CD8-positive, alpha-beta memory T cell (primary cell): Measurements from ENCODE around the gene MMP2. TPM values are rescaled to one million over a fixed set of nuclear protein-coding genes. Genes with fewer than 3 reads are reported as not detected.

ENCODE experiments used
- CTCF ChIA-PET: fragments of 350-600 bp; sonication (Branson Sonifier 250); formaldehyde crosslinking; loops from one replicate; lab custom pipeline; 2021; ENCODE audit warnings: antibody characterized with exemption; lab: Charles Lee
- POLR2A ChIA-PET: fragments of 350-600 bp; sonication (Branson Sonifier 250); formaldehyde crosslinking; loops from one replicate; lab custom pipeline; 2021; ENCODE audit warnings: antibody characterized with exemption; lab: Charles Lee
- DNase-seq, 5 donors: peaks; one replicate each; pipeline versions ENCODE4 v3.0.0 to v3.0.0-alpha.2; 2020 to 2022; ENCODE audit warnings: mixed read lengths in 1 of 5
- H3K27ac ChIP-seq: one replicate; pipeline ENCODE4 v1.7.0; 2013; ENCODE audit warnings: low read depth, mild to moderate bottlenecking, low read length, moderate library complexity
- H3K27me3 ChIP-seq: 2 replicates; pipeline ENCODE4 v1.7.0; 2013; ENCODE audit warnings: low read length, mild to moderate bottlenecking; ENCODE audit not compliant: insufficient read depth, poor library complexity, severe bottlenecking
- H3K36me3 ChIP-seq: 2 replicates; pipeline ENCODE4 v1.7.0; 2013; ENCODE audit warnings: mild to moderate bottlenecking, low read length, moderate library complexity; ENCODE audit not compliant: insufficient read depth
- H3K4me1 ChIP-seq: 2 replicates; pipeline ENCODE4 v1.7.0; 2013; ENCODE audit warnings: mild to moderate bottlenecking, low read length, moderate library complexity; ENCODE audit not compliant: insufficient read depth
- H3K4me3 ChIP-seq: 2 replicates; pipeline ENCODE4 v1.7.0; 2013; ENCODE audit warnings: mild to moderate bottlenecking, low read length
- H3K9me3 ChIP-seq: 2 replicates; pipeline ENCODE4 v1.7.0; 2013; ENCODE audit warnings: mild to moderate bottlenecking, low read length
- H3K27ac Mint-ChIP-seq, 8 donors: one replicate each; pipeline ENCODE4 v1.8.0; 2020 to 2021; ENCODE audit warnings: mixed read lengths in 8 of 8, mild to moderate bottlenecking in 6 of 8, inconsistent platforms in 3 of 8, moderate library complexity in 3 of 8
- H3K27me3 Mint-ChIP-seq, 2 donors: one replicate each; pipeline ENCODE4 v1.8.0; 2020 to 2021; ENCODE audit warnings: mixed read lengths in 2 of 2, mild to moderate bottlenecking in 1 of 2, moderate library complexity in 1 of 2
- H3K36me3 Mint-ChIP-seq, 3 donors: one replicate each; pipeline ENCODE4 v1.8.0; 2020 to 2021; ENCODE audit warnings: mixed read lengths in 3 of 3, inconsistent platforms in 1 of 3, mild to moderate bottlenecking in 1 of 3
- H3K4me1 Mint-ChIP-seq, 3 donors: one replicate each; pipeline ENCODE4 v1.8.0; 2020 to 2021; ENCODE audit warnings: mixed read lengths in 3 of 3, inconsistent platforms in 1 of 3, mild to moderate bottlenecking in 1 of 3
- H3K4me3 Mint-ChIP-seq, 7 donors: one replicate each; pipeline ENCODE4 v1.8.0; 2020 to 2021; ENCODE audit warnings: mixed read lengths in 7 of 7, mild to moderate bottlenecking in 6 of 7, moderate library complexity in 4 of 7, inconsistent platforms in 2 of 7
- H3K9me3 Mint-ChIP-seq, 5 donors: one replicate each; pipeline ENCODE4 v1.8.0; 2020 to 2022; ENCODE audit warnings: mixed read lengths in 5 of 5, mild to moderate bottlenecking in 3 of 5, moderate library complexity in 2 of 5, inconsistent platforms in 1 of 5
- polyA plus RNA-seq: library from polyadenylated mRNA; unstranded; fragments of 300-500 nt; fragmentation: Illumina TruSeq; gene quantifications from one replicate; pipeline ENCODE4 v1.2.3, GENCODE V29; 2021
- total RNA-seq, 2 experiments: library from RNA; stranded (reverse); gene quantifications; one replicate each; pipeline ENCODE4 v1.2.3, GENCODE V29; 2021

MMP2 gene
- total and polyA plus RNA-seq, 3 experiments from 2014 or later = not detected

DNA sequence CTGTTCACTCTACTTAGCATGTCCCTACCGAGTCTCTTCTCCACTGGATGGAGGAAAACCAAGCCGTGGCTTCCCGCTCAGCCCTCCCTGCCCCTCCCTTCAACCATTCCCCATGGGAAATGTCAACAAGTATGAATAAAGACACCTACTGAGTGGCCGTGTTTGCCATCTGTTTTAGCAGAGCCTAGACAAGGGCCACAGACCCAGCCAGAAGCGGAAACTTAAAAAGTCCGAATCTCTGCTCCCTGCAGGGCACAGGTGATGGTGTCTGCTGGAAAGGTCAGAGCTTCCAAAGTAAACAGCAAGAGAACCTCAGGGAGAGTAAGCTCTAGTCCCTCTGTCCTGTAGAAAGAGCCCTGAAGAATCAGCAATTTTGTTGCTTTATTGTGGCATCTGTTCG is 27.1 kb downstream of the MMP2 start:
- Mint-ChIP-seq H3K36me3 (no peaks in the 10 kb centered on the region), H3K27me3 (peaks cover 36 to 52% of the 10 kb centered on the region in 2 donors), H3K27ac (no peak overlapping the region), H3K4me3 (no peak overlapping the region), H3K4me1 (peaks cover 4 to 11% (median 9%) of the 10 kb centered on the region in 3 donors), H3K9me3 (peaks cover 0 to 9% (median 0%) of the 10 kb centered on the region in 5 donors)
- Histone ChIP-seq H3K27me3 (no peaks in the 10 kb centered on the region), H3K36me3 (no peaks in the 10 kb centered on the region), H3K4me1 (no peaks in the 10 kb centered on the region), H3K27ac (no peak overlapping the region), H3K9me3 (no peaks in the 10 kb centered on the region), H3K4me3 (no peak overlapping the region)
- DNase-seq = no peak
- ChIA-PET POLR2A (no interaction called here), CTCF (no interaction called here)

DNA sequence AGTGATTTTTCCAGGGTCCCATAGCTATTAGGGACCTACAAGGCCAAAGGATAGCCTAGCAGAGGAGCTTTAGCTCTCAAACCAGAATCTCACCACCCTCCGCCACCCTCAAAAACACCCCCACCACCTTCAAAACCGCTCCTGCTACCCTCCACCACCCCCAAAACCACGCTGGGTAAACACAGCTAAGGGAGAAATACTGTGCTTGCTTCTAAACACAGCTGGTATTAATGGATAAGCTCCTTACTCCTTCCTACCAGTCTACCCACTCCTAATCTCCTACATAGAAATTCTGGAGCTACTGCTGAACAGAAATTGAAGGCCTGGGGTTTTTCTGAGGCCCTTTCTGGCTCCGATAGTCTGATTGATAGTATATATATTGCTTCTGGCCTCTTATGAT is 27.7 kb downstream of the MMP2 start:
- Mint-ChIP-seq H3K36me3 (no peaks in the 10 kb centered on the region), H3K27ac (no peak overlapping the region), H3K9me3 (peaks cover 0 to 9% (median under 1%) of the 10 kb centered on the region in 5 donors), H3K4me3 (no peak overlapping the region), H3K4me1 (peaks cover 4 to 11% (median 9%) of the 10 kb centered on the region in 3 donors), H3K27me3 (peaks cover 33 to 52% of the 10 kb centered on the region in 2 donors)
- Histone ChIP-seq H3K36me3 (no peaks in the 10 kb centered on the region), H3K4me3 (no peak overlapping the region), H3K4me1 (no peaks in the 10 kb centered on the region), H3K9me3 (no peaks in the 10 kb centered on the region), H3K27ac (no peak overlapping the region), H3K27me3 (no peaks in the 10 kb centered on the region)
- POLR2A ChIA-PET = no interaction called here
- CTCF ChIA-PET = no interaction called here
- no peak for DNase-seq

DNA sequence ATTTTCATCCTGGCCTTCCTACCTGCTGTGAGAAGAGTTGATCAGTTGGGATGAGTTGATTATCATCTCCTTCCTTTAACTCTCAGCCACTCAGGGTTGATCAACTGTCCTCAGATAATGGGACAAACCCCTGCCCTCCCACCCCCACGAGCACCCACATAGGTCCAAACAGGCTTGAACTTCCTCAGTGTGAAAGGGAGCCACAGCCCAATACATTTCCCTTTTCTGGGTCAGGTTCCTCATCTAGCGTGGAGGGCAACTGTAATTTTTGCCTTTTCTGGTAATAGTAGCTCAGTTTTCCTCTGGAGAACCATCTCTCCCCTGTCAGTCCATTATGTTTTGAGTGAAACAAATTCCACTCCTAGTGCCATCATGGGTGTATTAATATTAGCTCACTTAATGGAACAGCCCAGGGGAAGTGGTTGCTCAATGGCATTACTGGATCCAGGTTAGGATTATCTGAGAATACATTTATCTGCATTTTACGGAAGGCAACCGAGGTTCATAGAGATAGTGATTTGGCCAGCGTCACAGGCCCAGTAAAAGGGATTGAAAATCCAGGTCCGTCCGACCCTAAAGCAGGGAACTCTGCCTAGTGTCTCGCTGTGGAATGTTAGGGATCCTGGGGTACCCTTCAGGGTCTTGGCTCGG is 29.4 kb downstream of the MMP2 start:
- no peaks in the 10 kb centered on the region for H3K27me3 ChIP-seq
- no peak for DNase-seq
- H3K36me3 ChIP-seq = no peaks in the 10 kb centered on the region

DNA sequence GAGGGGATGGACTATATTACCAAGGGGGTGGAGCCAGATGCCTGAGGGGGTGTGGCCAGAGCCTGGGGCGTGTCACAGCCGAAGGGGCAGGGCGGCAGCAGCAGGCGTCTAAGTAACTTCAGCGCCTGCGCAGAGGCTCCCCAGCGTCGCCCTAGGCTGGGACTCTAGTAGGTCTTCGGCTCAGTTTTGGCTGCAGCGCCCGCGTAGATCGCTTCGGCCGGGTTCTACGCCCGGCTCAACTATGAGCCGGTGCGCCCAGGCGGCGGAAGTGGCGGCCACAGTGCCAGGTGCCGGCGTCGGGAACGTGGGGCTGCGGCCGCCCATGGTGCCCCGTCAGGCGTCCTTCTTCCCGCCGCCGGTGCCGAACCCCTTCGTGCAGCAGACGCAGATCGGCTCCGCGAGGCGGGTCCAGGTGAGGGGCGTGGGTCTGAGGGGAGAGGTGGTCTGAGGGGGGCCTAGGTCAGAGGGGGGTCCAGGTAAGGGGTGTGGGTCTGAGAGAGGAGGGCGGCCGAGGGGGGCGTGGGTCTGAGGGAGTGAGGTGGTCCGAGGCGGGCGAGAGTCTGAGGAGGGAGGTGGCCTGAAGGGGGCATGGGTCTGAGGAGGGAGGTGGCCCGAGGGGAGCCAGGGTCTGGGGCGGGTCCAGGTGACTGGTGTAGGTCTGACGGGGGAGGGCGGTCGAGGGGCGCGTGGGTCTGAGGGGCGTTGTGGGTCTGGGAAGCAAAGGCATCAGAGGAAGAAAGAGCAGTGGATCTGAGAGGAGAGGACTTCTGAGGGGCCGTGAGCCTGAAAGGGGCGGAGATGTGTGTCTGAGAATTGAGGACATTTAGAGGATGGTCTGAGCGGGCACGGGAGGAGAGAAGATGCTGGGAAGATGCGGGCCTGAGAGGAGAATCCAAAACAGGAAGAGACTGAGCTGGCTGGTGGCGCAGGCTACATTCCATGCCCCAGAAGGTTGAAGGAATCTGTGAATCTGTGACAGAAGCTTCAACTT is 30.2 kb downstream of the MMP2 start, which contains the start of gene LPCAT2:
Gene LPCAT2, plus strand, starts transcription at position 132 of the 991 bp plus-strand sequence. Its CDS starts 110 bp downstream, at position 242.
- Mint-ChIP-seq H3K4me3 (peak within 1 kb of the TSS in 4 of 7 donors; percentile 9 to 57 (median 18)), H3K27ac (no peak within 1 kb of the TSS), H3K36me3 (peaks cover 0 to 3% (median 0%) of the 10 kb centered on the region in 3 donors), H3K9me3 (peaks cover 0 to 22% (median 15%) of the 10 kb centered on the region in 5 donors), H3K4me1 (peaks cover 4 to 11% (median 9%) of the 10 kb centered on the region in 3 donors), H3K27me3 (peaks cover 33 to 73% of the 10 kb centered on the region in 2 donors)
- Histone ChIP-seq H3K27ac (no peak within 1 kb of the TSS), H3K9me3 (no peaks in the 10 kb centered on the region), H3K4me1 (no peaks in the 10 kb centered on the region), H3K36me3 (no peaks in the 10 kb centered on the region), H3K4me3 (no peak within 1 kb of the TSS), H3K27me3 (no peaks in the 10 kb centered on the region)
- no peak for DNase-seq
- CTCF ChIA-PET = no interaction called here
- POLR2A ChIA-PET = no interaction called here

More for the DNA sequence above, 29.4 kb downstream of the MMP2 start:
- Histone ChIP-seq H3K4me3 (no peak overlapping the region), H3K27ac (no peak overlapping the region), H3K9me3 (no peaks in the 10 kb centered on the region), H3K4me1 (no peaks in the 10 kb centered on the region)
- H3K4me3 Mint-ChIP-seq = peak overlapping the region in 4 of 7 donors; percentile 9 to 57 (median 18)
- POLR2A ChIA-PET = no interaction called here
- H3K4me1 Mint-ChIP-seq = peaks cover 4 to 11% (median 9%) of the 10 kb centered on the region in 3 donors
- peaks cover 0 to 22% (median 14%) of the 10 kb centered on the region in 5 donors for H3K9me3 Mint-ChIP-seq
- CTCF ChIA-PET = no interaction called here
- H3K27me3 Mint-ChIP-seq = peaks cover 33 to 69% of the 10 kb centered on the region in 2 donors
- H3K27ac Mint-ChIP-seq = no peak overlapping the region
- H3K36me3 Mint-ChIP-seq = peaks cover 0 to 3% (median 0%) of the 10 kb centered on the region in 3 donors

DNA sequence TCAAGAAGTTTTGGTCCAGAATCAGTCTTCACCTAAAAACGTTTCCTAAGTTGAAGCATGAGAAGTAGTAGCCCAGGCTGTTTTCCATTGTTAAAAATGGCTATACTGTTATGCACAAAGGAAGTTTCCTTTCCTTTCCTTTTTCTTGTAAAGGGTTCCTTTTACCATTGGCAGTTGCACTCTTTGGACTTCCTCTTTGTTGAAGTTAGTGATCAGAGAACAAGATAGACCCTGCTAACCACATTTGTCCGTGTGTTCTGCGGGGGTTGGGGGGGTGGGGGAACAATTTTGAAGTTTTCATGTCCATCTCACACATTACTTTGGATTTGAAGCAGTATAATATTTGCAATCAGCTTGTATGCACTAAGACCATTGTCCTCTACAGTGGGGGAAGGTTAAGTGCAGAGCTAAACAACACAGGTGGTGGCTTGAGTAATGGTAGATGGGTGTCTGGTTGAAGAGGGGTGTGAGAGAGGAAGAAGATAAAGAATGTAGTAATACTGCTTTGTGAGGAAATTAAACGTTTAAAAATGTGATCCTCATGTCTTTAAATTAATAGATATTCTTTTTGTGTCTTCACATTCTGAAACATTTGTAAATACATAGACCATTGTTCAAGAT is 31.3 kb downstream of the MMP2 start:
- Histone ChIP-seq H3K4me1 (no peaks in the 10 kb centered on the region), H3K4me3 (no peak overlapping the region), H3K36me3 (no peaks in the 10 kb centered on the region), H3K27me3 (no peaks in the 10 kb centered on the region), H3K27ac (no peak overlapping the region), H3K9me3 (no peaks in the 10 kb centered on the region)
- ChIA-PET POLR2A (no interaction called here), CTCF (no interaction called here)
- Mint-ChIP-seq H3K27ac (no peak overlapping the region), H3K4me3 (no peak overlapping the region), H3K4me1 (peaks cover 4 to 11% (median 9%) of the 10 kb centered on the region in 3 donors), H3K36me3 (peaks cover 0 to 3% (median 0%) of the 10 kb centered on the region in 3 donors), H3K9me3 (peaks cover 0 to 22% (median 15%) of the 10 kb centered on the region in 5 donors), H3K27me3 (peaks cover 30 to 73% of the 10 kb centered on the region in 2 donors)
- no peak for DNase-seq

DNA sequence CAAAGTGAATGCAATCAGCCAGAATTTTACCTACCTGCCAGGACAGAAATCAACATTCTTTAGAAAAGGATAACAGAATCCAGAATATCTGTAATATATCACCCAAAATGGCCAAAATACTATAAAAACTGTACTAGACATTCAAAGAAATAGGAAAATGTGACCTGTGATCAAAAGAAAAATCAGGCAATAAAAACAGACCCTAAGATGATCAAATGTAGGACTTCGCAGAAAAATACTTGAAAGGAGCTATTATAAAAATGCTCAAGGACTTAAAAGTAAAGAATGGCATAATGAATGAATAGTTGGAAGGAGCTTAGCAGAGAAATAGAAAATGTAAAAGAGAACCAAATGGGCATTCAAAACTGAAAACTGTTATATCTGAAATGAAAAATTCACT is 33.9 kb downstream of the MMP2 start:
- peaks cover 4 to 11% (median 9%) of the 10 kb centered on the region in 3 donors for H3K4me1 Mint-ChIP-seq
- no peak overlapping the region for H3K4me3 ChIP-seq
- POLR2A ChIA-PET = no interaction called here
- peaks cover 22 to 53% of the 10 kb centered on the region in 2 donors for H3K27me3 Mint-ChIP-seq
- DNase-seq = no peak
- H3K9me3 ChIP-seq = no peaks in the 10 kb centered on the region
- no peak overlapping the region for H3K27ac Mint-ChIP-seq
- H3K9me3 Mint-ChIP-seq = peaks cover 0 to 22% (median 15%) of the 10 kb centered on the region in 5 donors
- H3K27me3 ChIP-seq = no peaks in the 10 kb centered on the region
- H3K36me3 Mint-ChIP-seq = peaks cover 0 to 3% (median 0%) of the 10 kb centered on the region in 3 donors
- H3K36me3 ChIP-seq = no peaks in the 10 kb centered on the region
- CTCF ChIA-PET = no interaction called here
- H3K27ac ChIP-seq = no peak overlapping the region
- H3K4me1 ChIP-seq = no peaks in the 10 kb centered on the region
- no peak overlapping the region for H3K4me3 Mint-ChIP-seq

DNA sequence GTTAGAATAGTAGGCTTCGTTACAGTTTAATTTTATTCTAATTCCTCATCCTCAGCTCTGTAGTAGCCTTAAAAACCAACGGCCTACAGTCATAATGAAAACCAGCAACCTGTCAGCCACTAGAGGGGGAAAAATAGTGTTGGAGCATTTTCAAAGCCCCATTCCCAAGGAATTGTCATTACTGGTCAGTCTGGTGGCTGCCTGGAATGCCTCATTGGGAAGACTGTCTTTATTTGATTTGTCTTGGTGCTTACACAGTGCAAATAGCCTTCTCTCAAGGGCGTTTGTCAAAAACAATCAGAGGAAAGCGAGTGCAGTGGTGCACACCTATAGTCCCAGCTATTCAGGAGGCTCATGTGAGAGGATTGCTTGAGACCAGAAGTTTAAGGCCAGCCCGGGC is 34.6 kb downstream of the MMP2 start:
- Mint-ChIP-seq H3K36me3 (peaks cover 0 to 3% (median 0%) of the 10 kb centered on the region in 3 donors), H3K27ac (no peak overlapping the region), H3K9me3 (peaks cover 0 to 20% (median 15%) of the 10 kb centered on the region in 5 donors), H3K27me3 (peaks cover 15 to 47% of the 10 kb centered on the region in 2 donors), H3K4me1 (peaks cover 2 to 9% (median 6%) of the 10 kb centered on the region in 3 donors), H3K4me3 (no peak overlapping the region)
- Histone ChIP-seq H3K27me3 (no peaks in the 10 kb centered on the region), H3K27ac (no peak overlapping the region), H3K9me3 (no peaks in the 10 kb centered on the region), H3K4me3 (no peak overlapping the region), H3K36me3 (no peaks in the 10 kb centered on the region), H3K4me1 (no peaks in the 10 kb centered on the region)
- ChIA-PET CTCF (no interaction called here), POLR2A (no interaction called here)
- DNase-seq = no peak
